ENCODE results near the gene ZPLD1. TPM values are rescaled to one million over a fixed set of nuclear protein-coding genes. Genes with fewer than 3 reads are reported as not detected.

The ZPLD1 gene
- total RNA-seq, 1 experiment from 2014 or later: not detected

GRCh38 chr3:102478160-102478559 is 43.3 kb downstream of the ZPLD1 start:
- Histone ChIP-seq H3K4me2 (ENCODE audit: low read length) (no peak overlapping the region), H3K9me2 (ENCODE audit: insufficient read depth) (no peaks in the 10 kb centered on the region), H3K9me3 (ENCODE audit: control insufficient read depth in 1 of 2, insufficient read depth in 1 of 2, low read depth in 1 of 2, low read length in 2 of 2) (no peaks in the 10 kb centered on the region), H2AFZ (ENCODE audit: low read depth, low read length, poor library complexity, severe bottlenecking) (no peak overlapping the region), H3K79me2 (ENCODE audit: insufficient read depth, low read length) (no peaks in the 10 kb centered on the region), H3K4me1 (ENCODE audit: control insufficient read depth in 1 of 2, insufficient read depth in 2 of 2, low read length in 2 of 2) (no peaks in the 10 kb centered on the region), H4K20me1 (ENCODE audit: insufficient read depth) (no peaks in the 10 kb centered on the region), H3K9ac (ENCODE audit: low read length) (no peak overlapping the region), H3K27ac (ENCODE audit: low read depth, low read length) (no peak overlapping the region), H3K4me3 (replicated peaks in 1 of 2; ENCODE audit: low read depth in 1 of 2, low read length in 2 of 2) (no peak overlapping the region), H3K27me3 (ENCODE audit: insufficient read depth, low read length) (no peaks in the 10 kb centered on the region), H3K36me3 (ENCODE audit: control insufficient read depth in 1 of 2, insufficient read depth in 2 of 2, low read length in 2 of 2) (no peaks in the 10 kb centered on the region)
- CTCF ChIA-PET: no interaction called here
- no TSS peak for BruUV-seq (replicated peaks)
- RAD21 ChIA-PET (ENCODE audit: low non-redundant PET in 1 of 2, low total read pairs in 2 of 2, uncharacterized antibody in 2 of 2, unreplicated experiment in 2 of 2): no interaction called here
- POLR2A ChIA-PET: no interaction called here
- intact Hi-C loops (cut with micrococcal nuclease): no loop called here
- ATAC-seq (no peak), DNase-seq (ENCODE audit: low read depth, low spot score) (no peak)
- TF ChIP-seq ELF1 (IDR thresholded peaks at IDR 0.05; ENCODE audit: borderline replicate concordance, low read depth) (no peak), YY1 (IDR thresholded peaks at IDR 0.05; ENCODE audit: extremely low read depth, insufficient replicate concordance, low read depth, low read length) (no peak), ATF3 (IDR thresholded peaks at IDR 0.05) (no peak), RAD21 (IDR thresholded peaks at IDR 0.05; ENCODE audit: low read depth) (no peak), POLR2AphosphoS5 (IDR thresholded peaks at IDR 0.05; ENCODE audit: low read depth, low read length) (no peak), REST (IDR thresholded peaks at IDR 0.05; ENCODE audit: low read depth) (no peak), ZBTB33 (IDR thresholded peaks at IDR 0.05; ENCODE audit: extremely low read depth, insufficient replicate concordance, low read length) (no peak), SIN3A (IDR thresholded peaks at IDR 0.05; ENCODE audit: low read depth) (no peak), JUND (IDR thresholded peaks at IDR 0.05) (no peak), SRF (IDR thresholded peaks at IDR 0.05; ENCODE audit: low read depth) (no peak), POLR2A (IDR thresholded peaks at IDR 0.05; ENCODE audit: borderline replicate concordance, extremely low read depth, insufficient read depth, insufficient read length) (no peak), EGR1 (IDR thresholded peaks at IDR 0.05; ENCODE audit: low read depth) (no peak), CTCF (IDR thresholded peaks at IDR 0.05 in 2 of 3, conservative IDR thresholded peaks at IDR 0.05 in 1 of 3; ENCODE audit: borderline replicate concordance in 1 of 3, insufficient read depth in 1 of 3, low read depth in 2 of 3, low read length in 2 of 3) (no peak), FOSL1 (IDR thresholded peaks at IDR 0.05; ENCODE audit: low read depth) (no peak), SP1 (IDR thresholded peaks at IDR 0.05; ENCODE audit: low read depth) (no peak), TCF7L2 (IDR thresholded peaks at IDR 0.05; ENCODE audit: borderline replicate concordance, extremely low read depth, insufficient read depth, insufficient read length) (no peak), CEBPB (IDR thresholded peaks at IDR 0.05; ENCODE audit: low read depth) (no peak), ZFX (IDR thresholded peaks at IDR 0.05) (no peak)

Data from HCT116 (cell line).